Measurements from ENCODE around the gene TASP1.

- TF ChIP-seq CTCF (IDR thresholded peaks at IDR 0.05; ENCODE audit: insufficient read depth, low read depth, low read length), result no peak
- no peak for TF ChIP-seq EZH2 (IDR thresholded peaks at IDR 0.05; ENCODE audit: insufficient read depth, low read length)
Observed at GRCh38 chr20:13400453-13400852, 238.3 kb downstream of the TASP1 start.
